GM21528 (cell line): ENCODE measurements around the gene DDX25.
"Not testable (repeated sequence)": the region's sequence is repeated elsewhere in the genome, so short reads cannot be mapped to it uniquely, and the experiment has no call there.

Source experiments
- ATAC-seq: cut with Tn5 transposase; IDR thresholded peaks from one replicate; pipeline ENCODE4 v1.9.1; 2021; ENCODE audit warnings: mild to moderate bottlenecking, moderate library complexity; ENCODE audit not compliant: unreplicated experiment, low FRiP score

Gene DDX25

DNA sequence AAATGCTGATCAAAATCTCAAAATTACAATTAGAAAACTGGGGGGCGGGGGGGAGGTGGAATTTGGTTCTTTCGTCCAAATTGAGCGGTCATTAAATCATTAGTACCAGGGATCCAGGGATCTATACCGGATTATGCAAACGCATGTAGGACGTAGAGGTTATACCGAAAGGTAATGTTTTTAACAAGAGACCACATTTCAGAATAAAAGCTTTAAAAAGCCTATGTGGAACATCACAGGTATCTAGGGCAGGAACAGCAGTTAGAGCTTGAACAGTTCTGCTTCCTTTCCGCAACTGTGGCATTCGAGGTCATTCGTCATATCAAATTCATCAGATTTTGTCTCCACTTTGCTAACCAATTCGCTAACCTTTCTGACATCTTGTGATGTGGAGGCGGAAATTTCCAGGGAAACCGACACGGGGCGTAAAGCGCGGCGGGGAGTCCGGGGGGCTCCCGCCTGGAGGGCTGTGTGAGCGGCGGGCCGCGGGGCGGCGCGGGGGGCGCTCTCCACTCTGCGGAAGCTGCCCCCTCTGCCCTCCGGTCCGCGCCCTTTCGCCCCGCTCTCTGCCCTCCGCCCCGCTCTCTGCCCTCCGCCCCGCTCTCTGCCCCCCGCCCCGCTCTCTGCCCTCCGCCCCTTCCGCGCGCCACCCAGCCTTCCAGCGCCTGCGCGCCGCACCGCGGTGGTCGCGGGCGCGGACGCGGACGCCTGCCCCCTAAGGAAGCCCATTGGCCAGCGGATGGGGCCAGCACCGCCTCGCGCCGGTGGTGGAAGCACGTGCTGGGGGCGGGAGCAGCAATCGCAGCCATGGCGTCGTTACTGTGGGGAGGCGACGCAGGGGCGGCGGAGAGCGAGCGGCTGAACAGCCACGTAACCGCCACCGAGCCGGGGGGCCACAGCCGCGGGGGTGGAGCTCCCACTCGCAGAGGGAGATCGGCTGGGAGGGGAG lies at the start of gene DDX25:
Gene DDX25, plus strand, starts transcription at position 798 of the 949 bp plus-strand sequence. Its CDS starts 10 bp downstream, at position 808.
- ATAC-seq, result no peak

DNA sequence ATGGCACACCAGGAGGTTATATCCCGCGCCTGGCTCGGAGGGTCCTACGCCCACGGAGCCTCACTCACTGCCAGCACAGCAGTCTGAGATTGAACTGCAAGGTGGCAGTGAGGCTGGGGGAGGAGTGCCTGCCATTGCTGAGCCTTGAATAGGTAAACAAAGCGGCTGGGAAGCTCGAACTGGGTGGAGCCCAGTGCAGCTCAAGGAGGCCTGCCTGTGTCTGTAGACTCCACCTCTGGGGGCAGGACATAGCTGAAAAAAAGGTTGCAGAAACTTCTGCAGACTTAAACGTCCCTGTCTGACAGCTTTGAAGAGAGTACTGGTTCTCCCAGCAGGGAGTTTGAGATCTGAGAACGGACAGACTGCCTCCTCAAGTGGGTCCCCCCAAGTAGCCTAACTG lies 46.6 kb upstream of the DDX25 start:
- ATAC-seq, result not testable (repeated sequence)

DNA sequence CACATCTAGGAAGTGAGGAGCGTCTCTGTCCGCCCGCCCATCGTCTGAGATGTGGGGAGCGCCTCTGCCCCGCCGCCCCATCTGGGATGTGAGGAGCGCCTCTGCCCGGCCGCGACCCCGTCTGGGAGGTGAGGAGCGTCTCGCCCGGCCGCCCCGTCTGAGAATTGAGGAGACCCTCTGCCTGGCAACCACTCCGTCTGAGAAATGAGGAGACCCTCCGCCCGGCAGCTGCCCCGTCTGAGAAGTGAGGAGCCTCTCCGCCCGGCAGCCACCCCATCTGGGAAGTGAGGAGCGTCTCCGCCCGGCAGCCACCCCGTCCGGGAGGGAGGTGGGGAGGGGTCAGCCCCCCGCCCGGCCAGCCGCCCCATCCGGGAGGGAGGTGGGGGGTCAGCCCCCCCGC lies 41.5 kb upstream of the DDX25 start:
- ATAC-seq, result not testable (repeated sequence)

DNA sequence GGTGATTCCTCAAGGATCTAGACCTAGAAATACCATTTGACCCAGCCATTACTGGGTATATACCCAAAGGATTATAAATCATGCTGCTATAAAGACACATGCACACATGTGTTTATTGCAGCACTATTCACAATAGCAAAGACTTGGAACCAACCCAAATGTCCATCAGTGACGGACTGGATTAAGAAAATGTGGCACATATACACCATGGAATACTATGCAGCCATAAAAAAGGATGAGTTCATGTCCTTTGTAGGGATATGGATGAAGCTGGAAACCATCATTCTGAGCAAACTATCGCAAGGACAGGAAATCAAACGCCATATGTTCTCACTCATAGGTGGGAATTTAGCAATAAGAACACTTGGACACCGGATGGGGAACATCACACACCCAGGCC lies 39.0 kb upstream of the DDX25 start:
- not testable (repeated sequence) for ATAC-seq

DNA sequence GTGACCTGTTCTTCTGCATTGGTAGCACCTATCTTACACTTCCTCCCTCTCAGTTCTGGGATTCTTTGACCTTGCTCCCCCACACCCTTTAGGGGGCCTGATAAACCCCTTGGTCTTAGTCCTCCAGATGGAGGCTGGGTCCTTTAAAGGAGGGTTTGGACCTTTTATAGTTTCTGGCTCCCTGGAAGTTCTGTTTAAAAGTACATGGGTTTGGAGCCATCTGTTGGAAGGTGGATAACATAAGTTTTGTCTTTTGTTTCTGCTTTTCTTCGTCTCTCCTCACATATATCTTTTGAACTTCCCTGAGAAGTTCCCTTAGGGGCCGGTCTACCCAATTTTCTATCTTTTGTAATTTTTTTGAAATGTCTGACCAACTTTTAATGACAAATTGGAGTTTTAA lies 34.8 kb upstream of the DDX25 start:
- no peak for ATAC-seq

DNA sequence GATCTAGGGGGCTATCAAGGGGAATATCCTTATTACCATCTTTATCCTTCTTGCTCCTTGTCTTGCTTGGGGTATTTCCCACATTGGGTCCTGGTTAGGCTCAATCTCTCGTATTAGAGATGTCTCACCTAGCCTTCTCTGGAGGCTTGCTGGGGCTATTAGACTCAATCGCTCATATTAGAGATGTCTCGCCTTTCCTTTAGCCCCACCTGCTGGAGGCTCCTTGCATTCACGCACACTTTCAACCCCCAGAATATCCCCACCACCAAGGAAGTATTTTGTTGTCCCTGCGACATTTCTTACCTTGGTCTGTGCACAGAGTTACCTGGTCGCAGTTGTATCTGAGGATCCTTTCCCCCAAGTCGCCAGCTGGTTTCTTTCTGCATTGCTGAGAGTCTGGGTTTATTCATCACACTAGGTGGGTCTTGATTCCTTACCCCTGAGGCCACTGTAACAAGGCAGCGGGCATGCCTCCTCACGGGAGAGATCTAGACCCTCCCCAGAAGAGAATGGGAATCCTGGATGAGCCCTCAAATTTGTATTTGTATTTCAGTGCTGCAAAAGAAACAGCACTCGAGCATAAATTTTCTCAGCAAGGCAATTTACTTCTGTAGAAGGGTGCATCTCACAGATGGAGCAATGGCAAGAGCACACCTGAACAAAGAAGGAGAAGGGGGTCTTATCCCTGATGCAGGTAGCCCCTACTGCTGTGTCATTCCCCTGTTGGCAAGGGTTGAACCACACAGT lies 32.7 kb upstream of the DDX25 start:
- no peak for ATAC-seq

DNA sequence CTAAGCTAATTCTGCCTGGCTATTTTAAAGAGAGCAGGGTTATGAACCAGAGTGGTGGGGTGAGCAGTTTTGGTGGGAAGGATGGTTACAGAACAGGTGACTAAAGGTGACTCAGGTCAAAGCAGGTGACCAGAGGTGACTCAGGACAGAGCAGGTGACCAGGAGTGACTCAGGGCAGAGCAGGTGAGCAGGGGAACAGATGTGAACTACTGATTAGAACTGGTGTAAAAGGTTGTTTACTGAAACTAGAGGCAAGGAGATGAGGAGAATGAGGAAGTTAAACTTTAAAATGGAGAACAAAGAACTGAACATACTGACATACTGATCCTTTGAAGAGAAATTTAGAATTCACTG lies 32.2 kb upstream of the DDX25 start:
- ATAC-seq, result no peak

DNA sequence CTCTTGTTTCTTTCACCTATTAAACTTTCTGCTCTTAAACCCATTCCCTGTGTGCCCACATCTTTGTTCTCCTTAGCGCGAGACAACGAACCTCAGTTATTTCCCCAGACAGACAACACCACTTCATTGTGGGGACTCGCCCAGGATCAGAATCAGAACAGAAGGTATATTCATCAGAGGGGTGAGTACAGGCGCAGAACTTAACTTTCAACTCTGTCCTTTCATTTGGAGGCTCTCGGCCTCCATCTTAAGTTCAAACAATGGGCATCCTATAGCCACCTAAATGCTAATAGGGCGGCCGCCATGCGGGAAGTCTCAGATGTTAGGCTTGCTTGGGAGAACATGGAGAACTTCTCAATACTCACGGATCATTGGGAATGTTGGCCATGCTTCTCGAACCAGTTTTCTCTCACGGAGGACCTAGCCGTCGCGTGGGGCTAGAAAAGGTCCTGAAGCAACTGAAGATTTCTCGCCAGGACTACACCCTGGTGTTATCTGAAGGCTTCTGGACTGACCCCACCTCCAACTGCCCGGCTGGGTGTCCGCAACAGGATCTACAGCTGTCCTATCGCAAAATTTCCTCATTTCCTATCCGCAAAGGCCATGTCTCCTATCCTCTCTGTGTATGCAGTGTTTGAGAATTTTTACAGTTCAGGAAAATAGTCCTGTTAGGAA lies 30.3 kb upstream of the DDX25 start:
- ATAC-seq, result no peak

DNA sequence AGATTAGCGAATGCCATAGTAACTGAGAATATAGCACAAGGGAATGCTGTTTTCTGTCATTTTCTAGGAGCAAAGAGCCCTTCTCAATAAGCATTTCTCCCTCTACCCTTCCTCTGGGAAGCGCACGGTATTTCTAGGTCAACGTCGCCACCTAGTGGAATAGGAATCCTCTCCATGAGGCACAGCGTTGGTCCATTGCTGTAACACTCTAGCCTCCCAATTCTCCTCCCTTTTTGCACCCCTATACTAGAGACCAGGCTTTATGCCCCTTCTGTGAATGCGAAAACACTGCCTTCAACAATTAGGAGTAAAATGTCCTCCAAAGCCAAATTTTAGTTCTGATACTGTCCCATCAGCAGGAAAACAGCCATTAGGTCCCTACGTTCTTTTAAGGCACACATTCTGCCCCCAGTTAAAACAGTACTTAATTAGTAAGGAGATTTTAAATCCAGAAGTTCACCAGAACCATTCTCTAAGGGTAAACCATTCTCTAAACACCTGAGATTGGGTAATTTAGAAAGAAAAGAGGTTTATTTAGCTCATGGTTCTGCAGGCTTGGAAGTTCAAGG lies 29.7 kb upstream of the DDX25 start:
- ATAC-seq, result peak; percentile 86

DNA sequence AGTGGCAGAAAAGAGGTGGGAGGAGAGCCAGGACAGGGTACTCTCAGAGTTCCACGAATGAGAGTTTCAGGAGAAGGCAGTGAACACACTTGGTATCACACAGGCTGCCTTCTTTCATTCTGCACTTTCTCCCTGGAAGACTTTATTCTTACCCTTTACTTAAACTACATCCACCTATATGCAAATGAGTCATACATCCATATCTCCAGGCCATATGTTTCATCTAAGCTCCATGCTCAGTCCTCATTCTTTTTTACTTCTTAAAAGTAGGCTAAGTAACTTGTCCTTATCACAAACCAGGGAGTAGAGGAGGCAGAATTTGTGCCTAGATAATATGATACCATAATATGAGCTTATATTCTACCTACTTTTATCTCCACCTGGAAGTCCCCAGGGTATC lies 23.0 kb upstream of the DDX25 start:
- ATAC-seq, result no peak

DNA sequence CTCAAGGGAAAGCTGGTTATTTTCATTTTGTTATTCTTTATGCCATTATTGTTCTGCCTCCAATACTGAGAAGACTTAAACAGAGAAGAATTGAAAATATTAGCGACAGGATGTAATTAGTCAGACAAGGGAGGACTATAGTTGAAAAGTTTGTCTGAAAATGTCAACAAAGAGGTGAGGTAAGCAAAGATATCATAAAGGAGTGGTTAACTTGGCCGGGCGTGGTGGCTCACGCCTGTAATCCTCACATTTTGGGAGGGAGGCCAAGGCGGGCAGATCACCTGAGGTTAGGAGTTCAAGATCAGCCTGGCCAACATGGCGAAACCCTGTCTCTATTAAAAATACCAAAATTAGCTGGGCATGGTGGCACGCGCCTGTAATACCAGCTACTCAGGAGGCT lies 20.9 kb upstream of the DDX25 start:
- ATAC-seq, result no peak

DNA sequence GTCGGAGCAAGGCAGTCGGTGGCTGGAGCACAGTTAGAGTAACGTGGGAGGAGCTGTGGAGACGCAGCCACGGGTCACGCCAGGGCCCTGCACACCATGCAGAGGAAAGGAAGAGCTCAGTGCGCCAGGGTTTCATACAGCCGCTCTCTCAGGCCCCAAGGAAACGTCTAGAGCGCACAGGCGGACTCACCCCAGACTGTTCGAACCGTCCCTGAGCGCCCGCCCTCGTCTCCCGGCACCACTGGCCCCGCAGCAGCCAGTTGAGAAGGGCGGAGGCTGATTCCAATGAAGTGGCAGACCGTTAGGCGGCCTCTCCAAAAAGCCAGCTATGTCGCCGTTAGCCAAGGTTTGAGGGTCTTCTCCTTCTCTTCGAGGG lies 17.3 kb upstream of the DDX25 start:
- peak; percentile 37 for ATAC-seq

DNA sequence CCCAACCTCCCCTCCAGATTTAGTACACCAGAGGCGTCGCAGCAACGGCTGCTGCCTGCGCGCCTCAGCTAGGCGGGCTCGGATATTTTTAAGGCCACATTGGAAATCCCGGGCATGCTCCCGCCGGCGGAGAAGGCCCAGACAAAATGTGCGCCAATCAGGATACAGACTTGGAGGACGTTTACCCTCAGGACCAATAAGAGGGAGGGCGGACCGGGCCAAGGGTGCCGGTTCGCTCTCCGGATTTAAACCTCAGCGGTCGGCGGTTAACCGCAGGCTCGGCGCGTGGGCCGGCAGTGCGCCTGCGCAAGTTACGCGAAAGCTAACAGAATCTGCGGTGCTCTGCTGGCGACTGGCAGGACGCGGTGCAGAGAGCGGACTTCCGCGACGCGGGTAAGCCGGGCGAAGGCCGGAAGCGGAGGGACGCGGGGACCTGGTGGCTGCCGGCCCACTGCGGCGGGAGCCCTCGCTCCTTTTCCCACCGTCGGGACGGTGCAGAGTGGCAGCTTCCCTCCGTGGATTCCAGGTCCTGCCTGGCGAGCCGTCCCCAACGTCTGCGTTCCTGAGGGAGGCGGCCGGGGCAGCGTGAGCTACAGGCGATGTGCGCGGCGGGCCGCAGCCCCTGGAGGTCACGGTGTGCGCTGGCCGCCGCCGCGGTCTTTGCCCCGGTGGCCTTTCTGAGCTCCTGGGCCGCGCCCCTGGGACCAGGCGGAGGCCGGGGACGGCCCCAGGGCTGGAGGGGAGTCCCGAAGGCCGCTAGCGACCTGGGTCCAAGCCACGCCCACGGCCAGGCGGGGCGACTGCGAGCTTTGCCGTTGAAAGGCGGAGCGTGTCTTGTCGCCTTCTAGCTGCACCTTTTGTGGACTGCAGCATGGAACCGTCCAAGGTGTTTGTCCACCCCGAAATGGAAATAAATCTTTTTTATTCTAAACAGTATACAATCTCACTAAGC lies 16.7 kb upstream of the DDX25 start, which contains the start of gene HYLS1:
Gene HYLS1, plus strand, starts transcription at position 296 of the 952 bp plus-strand sequence. CDS start 11,701 bp downstream, outside the sequence.
- peak; percentile 92 for ATAC-seq

DNA sequence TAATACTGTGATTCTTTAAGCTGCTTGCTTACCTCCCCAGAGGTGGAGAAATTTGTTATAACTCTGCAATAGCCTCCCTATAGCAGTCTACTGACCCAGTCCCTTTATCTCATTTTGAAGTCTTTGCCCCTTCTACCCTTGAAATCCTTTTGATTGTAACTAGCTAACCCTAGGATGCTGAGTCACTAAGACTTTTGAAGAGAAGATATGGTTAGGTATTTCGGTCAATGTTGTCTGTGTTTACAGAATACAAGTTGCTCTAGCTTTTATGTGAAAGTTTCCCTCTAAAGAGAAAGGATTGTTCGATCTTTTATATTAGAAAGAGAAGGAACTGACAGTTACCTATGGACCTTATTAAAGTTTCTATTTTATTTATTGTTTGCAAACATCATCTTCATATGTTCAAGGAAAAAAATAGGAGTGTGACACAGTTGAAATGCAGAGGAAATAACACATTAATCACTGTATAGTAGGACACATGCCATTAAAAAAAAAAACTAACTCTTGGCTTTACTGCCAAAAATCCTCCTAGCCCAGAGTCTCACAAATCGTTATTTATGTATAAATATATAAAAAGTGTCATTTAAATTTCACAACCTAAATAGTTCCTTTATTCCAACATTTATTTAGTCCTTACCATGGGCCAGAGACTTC lies 13.7 kb upstream of the DDX25 start:
- no peak for ATAC-seq

DNA sequence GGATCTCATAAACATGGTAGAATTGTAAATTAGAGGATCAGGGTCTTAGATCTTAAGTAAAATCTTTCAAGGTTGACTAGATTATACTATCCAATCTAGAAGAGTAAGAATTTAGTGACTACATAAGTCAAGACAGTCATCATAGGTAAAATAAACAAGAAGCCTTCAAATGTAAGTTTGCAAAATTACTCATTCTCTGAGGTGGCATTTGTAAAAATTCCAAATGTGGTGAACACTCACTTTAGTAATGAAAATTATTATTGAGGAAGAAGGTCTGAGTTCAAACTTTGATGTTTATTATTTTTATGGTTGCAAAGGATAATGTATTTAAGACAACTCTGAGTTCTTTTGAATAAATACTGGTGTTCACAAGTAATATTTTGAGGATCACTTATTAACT lies 12.2 kb upstream of the DDX25 start:
- ATAC-seq, result no peak

DNA sequence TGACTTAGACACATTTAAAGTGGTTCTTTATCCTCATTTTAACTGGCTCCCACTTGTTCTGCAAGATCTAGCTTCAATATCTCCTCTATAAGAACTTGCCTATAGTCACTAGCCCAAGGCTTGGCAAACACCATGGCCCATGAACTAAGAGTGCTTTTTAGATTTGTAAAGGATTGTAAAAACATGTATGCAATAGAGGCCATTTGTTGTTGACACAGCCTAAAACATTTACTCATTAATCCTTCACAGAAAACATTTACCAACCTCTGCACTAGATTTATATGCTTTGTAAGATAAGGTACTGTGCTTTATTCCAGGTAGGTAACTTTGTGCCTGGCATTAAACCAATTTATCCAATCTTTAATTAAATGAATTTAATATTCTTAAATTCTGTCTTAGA lies 11.3 kb upstream of the DDX25 start:
- ATAC-seq, result no peak

DNA sequence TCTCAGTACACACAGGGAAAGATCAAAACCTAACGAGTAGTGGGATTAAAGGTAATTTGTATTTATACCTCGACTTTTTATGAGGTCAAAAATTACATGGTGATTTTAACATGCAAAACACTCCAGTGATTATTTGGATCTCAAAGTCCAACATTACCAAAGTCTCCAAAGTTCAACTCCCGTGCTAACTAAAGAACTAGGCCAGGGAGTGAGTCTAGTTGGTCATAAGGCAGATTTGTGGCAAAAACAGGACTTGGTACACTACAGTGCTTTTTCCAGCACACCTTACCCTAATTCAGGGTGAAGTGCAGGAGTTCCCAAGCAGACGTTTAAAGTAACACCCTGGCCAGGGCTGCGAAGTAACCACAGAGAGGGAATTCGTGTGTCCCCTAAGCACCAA lies 2.4 kb upstream of the DDX25 start:
- no peak for ATAC-seq

DNA sequence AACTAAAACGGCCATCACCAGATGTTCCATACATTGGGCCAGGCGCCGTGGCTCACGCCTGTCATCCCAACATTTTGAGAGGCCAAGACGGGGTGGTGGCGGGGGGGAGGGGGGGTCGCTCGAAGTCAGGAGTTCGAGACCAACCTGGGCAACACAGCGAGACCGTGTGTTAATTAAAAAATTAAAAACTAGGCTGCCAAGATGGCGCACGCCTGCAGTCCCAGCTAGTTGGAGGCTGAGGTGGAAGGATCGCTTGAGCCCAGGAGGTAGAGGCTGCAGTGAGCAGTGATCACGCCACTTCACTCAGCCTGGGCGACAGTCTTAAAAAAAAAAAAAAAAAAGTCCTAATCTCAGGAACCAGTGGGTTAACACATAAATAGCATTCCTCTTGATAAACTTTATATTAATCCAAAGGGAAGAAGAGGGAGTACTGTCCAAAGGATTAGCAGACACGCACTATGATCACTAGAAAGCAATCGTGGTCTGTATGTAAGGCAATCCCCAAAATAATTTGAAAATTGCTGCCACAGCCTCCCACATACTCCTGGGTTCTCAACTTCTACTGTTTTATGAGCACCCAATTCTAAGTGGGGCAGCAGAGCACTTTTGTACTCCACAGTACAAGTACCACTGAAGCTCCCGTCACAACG lies 1.9 kb upstream of the DDX25 start:
- ATAC-seq, result no peak
